GM19023 (cell line): ENCODE data around the gene VANGL2.

Experiments
- ATAC-seq: cut with Tn5 transposase; IDR thresholded peaks from one replicate; pipeline ENCODE4 v1.9.1; 2021; ENCODE audit warnings: mild to moderate bottlenecking, moderate library complexity; ENCODE audit not compliant: unreplicated experiment

Gene VANGL2

DNA sequence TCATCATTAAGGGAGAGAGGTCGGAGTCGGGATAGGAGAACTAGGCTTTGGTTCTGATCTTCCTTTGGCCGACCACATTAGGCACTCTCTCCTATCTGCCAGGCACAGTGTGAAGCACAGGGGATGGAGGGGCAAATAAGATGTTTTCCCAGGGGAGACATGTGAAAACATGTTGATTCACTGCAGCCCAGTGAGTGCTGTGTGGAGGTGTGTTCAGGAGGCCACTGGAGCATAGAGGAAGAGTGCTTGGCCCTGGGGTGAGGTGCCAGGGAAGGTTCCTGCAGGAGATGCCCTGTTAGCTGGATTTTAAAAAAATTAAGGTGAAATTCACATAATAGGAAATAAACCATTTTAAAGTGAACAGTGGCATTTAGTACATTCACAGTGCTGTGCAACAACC is 3.7 kb downstream of the VANGL2 start:
- ATAC-seq = no peak

DNA sequence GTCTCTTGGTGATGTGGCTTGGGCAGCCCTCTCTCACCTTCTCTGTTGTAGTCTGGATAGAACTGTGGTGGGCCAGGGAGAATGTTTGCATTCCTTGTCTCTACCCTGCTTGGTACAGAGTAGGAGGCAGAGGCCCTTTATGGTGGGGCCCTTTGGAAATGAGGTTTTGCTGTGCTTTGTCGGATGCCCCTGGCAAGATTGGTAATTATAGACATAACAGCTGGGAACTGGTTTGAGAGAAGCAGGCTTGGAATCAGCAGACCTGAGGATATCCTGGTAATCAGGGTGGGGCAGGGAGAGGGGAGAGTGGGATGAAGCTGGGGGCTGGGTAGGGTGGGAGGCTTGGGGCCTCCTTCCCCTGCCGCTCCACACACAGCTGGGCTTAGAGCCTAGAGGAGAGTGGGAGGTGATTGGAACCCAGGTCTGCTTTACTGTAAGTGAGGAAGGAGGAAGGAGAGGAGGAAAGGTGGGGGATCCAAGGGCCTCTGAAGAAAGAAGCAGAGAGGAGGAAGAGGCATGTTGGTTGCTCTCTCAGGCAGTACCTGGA is 5.0 kb downstream of the VANGL2 start:
- no peak for ATAC-seq

DNA sequence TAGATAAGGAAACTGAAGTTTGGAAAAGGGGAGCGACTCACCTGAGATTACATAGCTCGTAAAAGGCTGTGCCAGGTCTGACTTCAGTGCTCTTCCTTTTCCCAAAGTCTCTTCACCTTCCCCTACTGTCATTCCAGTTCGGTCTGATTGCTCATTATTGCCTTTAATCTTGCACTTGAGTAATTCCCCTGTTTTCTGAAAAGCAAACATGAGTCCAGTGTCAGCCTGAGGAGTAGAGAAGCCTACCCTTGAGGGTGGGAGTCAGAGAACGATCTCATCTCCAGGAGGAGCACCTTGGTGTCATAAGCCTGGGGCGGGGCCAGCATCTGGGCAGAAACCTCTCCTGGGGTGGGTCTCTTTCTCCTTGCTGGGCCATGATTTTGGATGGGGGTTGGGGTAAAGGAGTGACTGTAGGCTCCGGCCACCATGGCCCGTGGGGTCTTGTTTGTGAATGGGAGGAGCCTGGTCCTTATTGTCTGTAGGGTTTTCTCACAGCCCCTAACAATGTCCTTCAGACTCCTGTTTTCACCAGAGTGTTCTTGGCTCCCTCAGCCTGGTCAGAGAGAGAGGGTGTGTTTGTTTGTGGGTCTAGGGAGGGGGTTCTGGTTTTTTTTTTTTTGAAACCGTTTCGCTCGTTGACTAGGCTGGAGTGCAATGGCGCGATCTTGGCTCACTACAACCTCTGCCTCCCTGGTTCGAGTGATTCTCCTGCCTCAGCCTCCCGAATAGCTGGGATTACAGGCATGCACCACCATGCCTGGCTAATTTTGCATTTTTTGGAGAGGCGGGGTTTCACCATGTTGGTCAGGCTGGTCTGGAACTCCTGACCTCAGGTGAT is 6.0 kb downstream of the VANGL2 start:
- no peak for ATAC-seq

DNA sequence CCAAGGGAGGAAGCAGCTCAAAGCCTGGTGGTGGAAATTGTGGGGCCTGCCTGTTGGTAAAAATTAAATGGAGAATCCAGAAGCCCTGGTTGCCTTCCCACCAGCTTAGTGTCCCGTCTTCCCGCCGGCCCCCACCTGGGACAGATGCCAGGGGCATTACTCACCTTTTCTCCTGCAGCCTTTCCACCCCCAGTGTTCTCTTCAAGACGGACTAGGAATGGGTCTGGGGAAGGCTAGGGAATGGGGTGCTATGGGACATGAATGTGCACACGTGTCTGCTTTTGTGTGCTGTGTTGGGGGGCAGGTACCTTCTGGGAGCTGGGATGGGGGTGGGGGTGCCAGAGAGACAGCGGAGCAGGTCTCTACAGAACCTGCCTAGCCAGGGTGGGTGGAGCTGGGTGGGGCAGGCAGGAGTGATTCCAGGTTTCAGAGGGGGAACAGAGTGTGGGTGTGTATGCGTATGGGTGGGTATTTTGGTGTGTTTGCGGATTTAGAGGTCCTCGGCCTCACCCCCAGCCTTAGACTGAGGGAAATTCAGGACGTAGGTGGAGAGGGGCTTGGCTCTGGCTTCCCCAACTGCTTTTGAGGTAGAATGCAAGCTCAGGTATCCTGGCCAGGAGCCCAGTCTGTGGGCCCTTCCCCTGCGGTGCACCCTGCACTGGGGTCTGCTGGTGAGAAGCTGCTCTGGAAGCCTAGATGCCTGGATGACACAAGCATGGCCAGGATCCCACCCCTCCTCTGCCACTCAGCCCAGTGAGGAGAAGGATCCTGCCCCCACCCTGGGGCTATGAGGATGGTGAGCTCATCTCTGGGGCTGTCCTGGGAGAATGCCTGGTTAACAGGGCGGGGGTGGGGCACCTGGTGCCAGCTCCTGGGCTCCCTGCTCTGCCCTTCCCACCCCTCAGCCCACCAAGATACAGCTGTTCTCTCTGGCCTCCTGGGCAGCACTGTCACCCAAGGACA is 7.8 kb downstream of the VANGL2 start:
- no peak for ATAC-seq

DNA sequence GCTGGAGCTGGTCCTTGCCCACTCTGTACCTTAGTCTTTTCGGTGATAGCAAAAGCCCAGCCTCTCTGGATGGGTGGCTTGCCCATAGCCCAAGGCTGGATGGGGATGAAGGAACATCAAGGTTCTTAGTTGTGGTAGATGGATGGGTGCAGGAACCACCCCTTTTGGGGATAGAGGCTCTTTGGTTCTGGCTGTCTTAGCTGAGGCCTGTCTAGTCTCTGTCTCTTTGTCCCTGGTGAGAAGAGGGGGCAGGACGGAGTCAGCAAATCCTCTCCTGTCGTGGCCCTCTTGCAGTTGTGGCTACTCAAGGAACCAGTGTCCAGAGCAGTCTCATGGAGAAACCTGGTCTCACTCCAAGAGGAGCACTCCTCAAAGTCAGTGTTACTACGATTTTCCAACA is 8.5 kb downstream of the VANGL2 start:
- ATAC-seq = no peak

DNA sequence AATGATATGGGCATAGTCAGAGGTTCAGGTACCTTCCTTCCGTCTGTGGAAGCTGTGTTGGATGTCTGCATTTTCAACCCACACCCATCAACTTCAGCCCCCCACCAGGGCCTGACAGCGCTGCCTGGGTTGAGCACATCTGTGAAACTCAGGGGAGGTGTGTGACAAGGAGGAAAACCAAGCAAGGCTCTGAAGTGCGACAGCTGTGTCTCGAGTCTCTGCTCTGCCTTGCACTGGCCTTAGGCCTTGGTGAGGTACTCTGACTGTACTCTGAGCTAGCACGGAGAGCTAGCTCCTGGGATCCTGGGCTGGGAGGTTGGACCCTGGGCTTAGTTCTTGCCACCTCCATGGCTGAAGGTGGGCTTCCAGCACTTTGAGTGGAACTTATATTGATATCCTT is 9.1 kb downstream of the VANGL2 start:
- no peak for ATAC-seq

DNA sequence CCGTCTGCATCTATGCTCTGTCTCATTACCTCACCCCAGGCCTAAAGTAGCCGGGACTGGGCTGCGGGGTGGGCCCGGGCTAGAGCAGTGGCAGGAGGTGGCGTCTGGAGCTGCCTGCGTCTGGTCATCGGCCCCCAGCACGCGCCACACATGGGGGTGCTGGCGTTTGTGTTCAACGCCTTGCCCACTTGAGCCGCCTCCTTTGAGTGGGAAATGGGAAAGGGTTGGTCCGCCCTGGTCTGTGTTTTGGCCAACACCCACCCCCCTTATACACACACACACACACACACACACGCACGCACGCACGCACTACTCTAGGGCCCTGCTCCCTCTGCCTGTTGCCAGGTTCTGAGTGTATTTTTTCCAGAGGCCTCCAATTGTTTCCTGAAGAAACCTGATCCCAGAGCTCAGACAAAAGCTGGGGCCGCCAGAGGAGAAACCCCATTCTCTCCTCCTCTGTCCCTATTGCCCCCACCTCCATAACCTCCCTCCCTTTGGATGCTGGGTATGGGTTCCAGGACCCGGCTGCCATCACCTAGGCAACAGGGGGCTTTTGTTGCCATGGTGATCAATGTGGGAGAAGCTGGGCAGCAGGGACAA is 10.1 kb downstream of the VANGL2 start:
- no peak for ATAC-seq

DNA sequence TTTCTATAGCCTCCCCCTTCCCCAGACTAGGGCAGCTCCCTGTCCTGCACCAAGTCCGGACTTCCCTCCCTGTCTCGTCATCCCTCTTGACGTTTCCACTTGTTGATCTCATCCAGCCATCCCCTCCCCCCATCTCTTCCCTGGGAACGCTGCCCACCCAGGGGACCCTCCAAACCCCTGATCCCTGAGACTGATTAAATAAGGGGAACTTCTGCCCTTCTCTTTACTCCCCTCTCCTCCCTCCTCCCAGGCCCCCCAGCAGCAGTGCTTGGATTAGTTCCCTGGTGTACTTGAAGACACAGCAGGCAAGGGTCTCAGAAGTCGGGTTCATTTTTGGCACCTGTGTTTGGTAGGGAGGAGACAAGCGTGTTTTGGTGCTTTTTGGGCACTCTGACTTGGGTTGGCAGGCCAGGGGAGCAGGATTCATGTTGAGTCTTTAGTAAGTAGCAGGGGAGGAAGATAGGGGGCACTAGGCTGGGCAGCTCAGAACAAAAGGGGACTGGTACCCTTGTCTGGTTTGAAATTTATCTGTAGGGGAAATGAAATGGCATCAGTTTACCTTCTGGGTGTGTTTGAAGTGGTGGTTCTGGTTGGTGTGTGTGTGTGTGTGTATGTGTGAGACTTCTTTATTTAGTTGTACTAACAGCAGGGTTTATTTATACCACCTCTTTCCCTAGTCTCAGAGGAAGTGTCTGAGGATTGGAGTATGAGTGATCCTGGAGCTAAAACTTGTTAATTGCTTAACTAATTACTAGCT is 11.1 kb downstream of the VANGL2 start:
- ATAC-seq = no peak

DNA sequence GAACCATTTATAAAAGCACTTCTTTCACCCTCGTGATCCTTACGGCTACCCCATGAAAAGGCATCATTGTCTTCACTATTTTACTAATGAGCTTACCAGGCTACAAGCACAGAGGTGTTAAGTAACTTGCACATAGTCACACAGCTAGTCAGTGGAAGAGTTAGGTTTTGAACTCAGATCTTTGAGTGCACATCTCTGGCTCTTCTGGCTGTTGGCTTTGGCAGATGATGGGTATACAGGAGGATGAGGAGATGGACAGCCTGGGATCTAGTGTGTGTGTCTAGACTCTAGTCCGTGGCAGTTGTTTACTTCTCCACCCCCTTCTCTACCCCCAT is 11.6 kb downstream of the VANGL2 start:
- ATAC-seq = no peak

DNA sequence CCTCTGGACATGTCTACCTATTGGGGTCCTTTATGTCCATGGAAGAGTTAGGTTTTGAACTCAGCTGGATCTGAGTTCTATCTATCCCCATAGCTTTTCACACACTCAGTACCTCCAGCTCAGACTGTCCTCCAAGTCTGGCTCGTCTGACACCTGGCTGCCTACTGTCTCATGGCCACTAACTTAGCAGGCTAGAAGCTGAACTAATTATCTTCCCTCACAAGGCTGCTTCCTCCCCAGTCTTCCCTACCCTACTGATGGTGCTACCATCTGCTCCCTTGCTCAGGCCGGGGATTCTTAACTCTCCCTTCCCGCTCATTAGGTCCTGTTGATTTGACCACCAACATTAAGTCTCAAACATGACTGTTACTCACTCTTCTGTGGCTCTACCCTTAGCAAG is 13.4 kb downstream of the VANGL2 start:
- no peak for ATAC-seq

DNA sequence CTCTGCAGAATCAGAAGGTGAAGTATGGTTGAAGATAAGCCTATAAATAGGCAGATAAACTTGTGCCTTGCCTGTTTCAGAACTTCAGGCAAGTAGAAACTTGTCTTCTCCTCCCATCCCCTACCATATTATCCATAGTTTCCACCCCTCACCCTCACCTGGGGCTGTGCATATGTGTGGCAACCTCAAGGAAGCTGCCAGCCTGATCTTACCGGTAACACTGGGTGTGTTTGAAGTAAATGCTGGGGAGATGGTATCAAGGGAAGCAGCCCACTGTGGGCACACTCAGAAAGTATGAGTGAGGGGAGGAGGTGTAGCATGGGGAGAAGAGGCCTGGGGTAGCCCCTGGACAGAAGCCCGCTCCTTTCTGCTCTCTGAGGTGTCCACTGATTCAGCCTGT is 14.5 kb downstream of the VANGL2 start:
- ATAC-seq = no peak

DNA sequence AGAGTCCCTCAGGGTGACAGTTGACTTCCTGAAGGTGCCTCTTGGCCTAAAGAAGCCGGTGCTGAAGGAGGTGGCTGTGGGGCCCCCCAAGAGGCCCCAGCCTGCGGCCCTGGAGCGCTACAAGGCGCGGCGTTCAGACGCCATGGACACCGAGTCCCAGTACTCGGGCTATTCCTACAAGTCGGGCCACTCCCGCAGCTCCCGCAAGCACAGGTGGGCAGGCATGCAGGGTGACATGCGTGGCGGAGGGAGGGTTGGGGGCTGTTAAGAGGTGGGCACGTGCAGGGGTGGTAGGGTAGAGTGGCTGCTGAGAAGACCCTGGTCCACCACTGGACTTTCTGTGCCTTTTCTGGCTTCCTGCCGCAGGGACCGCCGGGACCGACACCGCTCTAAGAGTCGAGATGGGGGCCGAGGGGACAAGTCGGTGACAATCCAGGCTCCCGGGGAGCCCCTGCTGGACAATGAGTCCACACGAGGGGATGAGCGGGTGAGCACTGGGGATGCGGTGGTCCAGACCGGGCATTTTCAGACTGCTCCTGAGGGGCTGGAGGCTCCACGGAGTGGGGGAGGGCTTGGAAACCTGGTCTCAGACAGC is 15.4 kb downstream of the VANGL2 start:
- no peak for ATAC-seq

DNA sequence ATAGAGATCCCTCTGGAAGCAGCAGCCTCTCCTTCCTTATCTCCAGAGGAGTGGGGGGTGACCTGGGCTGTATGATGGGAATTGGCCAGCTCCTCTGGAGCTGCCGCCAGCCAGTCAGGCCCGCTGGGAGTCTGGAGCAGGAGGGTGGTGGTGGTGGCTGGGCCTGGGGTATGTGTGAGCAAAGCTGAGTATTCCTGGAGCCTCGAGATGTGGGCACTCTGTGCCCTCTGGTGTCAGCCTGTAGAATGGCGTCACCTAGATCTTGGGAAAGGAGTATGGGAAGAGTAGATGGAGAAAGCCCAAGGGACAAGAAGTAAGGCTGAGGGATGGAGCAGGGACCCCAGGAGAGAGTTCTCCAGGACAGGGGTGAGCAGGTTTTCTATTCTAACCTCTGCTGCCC is 16.0 kb downstream of the VANGL2 start:
- no peak for ATAC-seq

DNA sequence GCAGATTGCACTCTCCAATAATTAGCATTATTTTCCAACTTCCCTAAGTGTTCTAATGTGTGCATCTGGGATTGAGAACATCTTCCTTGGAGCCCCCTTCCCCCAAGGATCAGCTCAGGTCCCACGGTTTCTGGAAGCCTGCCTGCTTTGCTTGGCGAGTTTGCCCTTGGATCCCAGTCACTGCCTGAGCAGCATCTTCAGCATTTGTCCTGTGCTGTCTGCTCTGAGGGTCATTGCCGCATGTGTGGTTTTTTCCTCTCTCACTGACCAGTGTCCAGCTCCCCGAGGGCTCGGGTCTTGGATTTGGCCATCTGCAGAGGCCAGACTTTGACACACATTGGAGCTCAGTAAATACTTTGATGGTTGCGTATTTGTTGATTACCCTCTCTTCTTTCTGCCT is 18.1 kb downstream of the VANGL2 start:
- no peak for ATAC-seq

DNA sequence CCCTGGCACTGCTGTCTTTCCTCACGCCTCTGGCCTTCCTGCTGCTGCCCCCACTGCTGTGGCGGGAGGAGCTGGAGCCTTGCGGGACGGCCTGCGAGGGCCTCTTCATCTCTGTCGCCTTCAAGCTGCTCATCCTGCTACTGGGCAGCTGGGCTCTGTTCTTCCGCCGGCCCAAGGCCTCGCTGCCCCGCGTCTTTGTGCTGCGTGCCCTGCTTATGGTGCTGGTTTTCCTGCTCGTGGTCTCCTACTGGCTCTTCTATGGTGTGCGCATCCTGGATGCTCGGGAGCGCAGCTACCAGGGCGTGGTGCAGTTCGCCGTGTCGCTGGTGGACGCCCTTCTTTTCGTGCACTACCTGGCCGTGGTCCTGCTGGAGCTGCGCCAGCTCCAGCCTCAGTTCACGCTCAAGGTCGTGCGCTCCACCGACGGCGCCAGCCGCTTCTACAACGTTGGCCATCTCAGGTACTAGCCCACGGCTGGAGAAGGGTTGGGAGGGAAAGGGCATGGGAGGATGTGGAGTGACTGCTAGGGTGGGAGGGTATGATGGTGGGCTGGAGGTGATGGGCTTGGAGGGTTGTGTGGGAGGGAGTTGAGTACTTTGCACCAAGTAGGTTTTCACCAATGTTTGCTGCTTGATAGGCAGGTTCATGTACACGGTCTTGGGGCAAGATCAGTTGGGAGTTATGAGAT is 18.9 kb downstream of the VANGL2 start:
- ATAC-seq = no peak

DNA sequence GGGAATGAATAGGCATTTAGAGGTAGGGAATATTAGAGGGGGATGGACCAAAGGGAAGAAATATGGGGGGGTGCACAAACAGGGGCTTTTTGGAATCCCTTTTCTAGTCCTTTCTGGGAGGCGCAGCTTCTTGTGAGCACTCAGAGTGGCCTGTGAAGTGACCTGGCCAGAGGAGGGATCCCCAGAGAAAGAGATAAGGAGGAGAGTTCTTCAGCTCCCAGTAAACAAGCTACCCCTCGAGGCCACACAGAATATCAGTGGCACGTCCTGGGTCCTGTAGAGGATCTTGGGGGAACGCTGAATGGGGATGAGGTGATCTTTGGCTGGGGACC is 19.4 kb downstream of the VANGL2 start:
- ATAC-seq = no peak

DNA sequence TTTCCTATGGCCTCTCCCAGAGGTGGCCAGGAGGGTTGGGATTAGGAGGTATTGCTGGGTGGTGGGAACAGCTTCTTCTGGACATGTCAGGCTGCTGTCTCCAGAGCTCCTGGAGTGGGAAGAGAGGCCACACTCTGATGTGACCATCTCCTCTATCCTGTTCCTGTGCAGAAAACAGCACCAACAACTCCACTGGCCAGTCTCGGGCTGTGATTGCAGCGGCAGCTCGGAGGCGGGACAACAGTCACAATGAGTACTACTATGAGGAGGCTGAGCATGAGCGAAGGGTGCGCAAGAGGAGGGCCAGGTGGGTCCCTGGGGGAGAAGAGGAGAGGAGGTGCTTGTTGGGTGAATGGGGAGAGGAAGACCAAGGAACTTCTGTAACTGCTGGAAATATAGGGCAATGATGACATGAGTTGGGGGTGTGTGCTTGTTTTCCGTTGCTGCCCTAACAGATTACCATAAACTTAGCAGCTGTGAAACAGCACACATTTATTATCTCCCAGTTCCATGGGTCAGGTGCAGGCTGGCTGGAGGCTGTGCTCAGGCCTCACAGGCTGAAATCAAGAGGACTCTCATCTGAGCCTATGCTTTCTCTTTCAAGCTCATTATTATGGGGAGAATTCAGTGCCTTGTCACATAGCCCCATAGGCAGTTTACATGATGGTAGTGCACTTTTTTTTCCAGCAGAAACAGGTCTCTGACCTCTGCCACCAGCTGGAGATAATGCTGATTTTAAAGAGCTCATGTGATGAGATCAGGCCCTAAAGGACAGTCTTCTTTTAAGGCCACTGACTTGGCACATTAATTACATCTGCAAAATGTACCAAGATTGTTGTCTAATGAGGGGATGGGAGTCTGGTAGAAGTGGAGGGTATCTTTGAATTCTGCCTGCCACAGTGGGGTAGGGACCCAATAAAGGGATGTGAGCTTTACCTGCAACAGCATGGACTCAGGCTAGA is 20.8 kb downstream of the VANGL2 start:
- no peak for ATAC-seq

DNA sequence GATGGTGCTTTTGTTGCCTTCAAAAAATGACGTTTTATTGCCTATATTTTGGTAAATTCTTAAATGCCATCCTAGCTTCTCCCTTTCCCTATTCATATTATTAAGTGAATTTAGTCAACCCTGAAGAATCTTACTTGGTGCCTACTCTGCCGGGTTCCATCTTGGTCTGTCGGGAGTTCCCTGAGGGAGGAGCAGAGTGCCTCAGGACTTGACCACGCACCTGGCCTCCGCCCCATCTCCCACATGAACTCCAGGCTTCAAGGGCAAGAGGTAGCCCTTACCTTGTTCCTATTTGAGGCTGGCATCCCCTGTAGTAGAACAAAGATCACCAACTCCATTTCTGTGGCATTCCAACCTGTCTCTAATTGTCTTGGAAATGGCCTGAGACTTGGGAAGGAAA is 21.5 kb downstream of the VANGL2 start:
- ATAC-seq = no peak

DNA sequence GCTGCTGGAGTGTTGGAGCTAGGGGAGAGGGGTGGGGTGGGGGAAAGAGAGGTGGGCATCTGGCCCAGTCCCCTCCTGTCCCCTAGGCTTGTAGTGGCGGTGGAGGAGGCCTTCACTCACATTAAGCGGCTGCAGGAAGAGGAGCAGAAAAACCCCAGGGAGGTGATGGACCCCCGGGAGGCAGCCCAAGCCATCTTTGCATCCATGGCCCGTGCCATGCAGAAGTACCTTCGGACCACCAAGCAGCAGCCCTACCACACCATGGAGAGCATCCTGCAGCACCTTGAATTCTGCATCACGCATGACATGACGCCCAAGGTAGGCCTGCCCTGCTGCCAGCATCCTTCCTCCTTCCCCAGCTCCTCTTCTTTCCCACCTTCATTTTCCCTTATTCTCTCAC is 23.6 kb downstream of the VANGL2 start:
- ATAC-seq = no peak
